ENCODE measurements around the gene CERS3. TPM values are rescaled to one million over a fixed set of nuclear protein-coding genes. Genes with fewer than 3 reads are reported as not detected.

Gene CERS3
- total and polyA plus RNA-seq, 2 experiments from 2014 or later, result not detected

DNA sequence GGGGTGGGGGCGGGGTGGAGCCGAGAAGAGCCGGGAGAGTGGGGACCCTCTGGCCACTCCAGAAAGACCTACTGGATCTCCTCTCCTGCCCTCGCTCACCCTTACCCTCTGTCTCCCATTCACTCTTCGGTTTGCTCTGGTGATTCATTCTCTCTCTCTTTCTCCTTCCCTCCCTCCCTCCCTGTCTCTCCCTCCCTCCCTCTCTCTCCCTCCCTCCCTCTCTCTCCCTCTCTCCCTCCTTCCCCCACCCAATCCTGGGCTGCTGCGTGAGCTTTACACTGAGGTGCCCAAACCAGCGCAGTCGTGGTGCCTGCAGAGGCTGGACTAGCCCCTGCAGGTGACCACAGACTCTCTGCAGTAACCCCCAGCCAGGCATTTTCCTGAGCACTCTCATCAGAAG is 154.8 kb downstream of the CERS3 start:
- H3K4me1 ChIP-seq (ENCODE audit: insufficient read depth), result no peaks in the 10 kb centered on the region
- no peaks in the 10 kb centered on the region for H4K20me1 ChIP-seq (ENCODE audit: insufficient read depth)
- TF ChIP-seq EZH2 (IDR thresholded peaks at IDR 0.05; ENCODE audit: insufficient read depth, poor library complexity, severe bottlenecking), result no peak
- no peak for TF ChIP-seq EZH2phosphoT487 (IDR thresholded peaks at IDR 0.05; ENCODE audit: insufficient read depth, low read depth)
- no peak for DNase-seq
- no peaks in the 10 kb centered on the region for H3K36me3 ChIP-seq (ENCODE audit: low read depth)
- no peaks in the 10 kb centered on the region for H3F3A ChIP-seq (ENCODE audit: insufficient read depth)
- no peak overlapping the region for H3K27ac ChIP-seq
- H2AFZ ChIP-seq, result no peak overlapping the region
- no peak overlapping the region for H3K4me3 ChIP-seq
- no peak overlapping the region for H3K4me2 ChIP-seq (ENCODE audit: unreplicated experiment)
- H3K9me3 ChIP-seq (ENCODE audit: low read depth), result no peaks in the 10 kb centered on the region
- no peaks in the 10 kb centered on the region for H3K79me2 ChIP-seq (ENCODE audit: insufficient read depth)
- no peaks in the 10 kb centered on the region for H3K9me2 ChIP-seq (ENCODE audit: insufficient read depth)
- 31 to 74% methylated on average over 3 to 8 of the region's 8 CpGs for WGBS, 2 experiments (ENCODE audit: low coverage in 1 of 2, low lambda C conversion rate in 2 of 2, missing lambda C conversion rate in 2 of 2)
- H3K9ac ChIP-seq, result no peak overlapping the region
- in situ Hi-C loops (cut with MboI), result no loop called here
- no peaks in the 10 kb centered on the region for H3K27me3 ChIP-seq (replicated peaks; ENCODE audit: insufficient read depth)

DNA sequence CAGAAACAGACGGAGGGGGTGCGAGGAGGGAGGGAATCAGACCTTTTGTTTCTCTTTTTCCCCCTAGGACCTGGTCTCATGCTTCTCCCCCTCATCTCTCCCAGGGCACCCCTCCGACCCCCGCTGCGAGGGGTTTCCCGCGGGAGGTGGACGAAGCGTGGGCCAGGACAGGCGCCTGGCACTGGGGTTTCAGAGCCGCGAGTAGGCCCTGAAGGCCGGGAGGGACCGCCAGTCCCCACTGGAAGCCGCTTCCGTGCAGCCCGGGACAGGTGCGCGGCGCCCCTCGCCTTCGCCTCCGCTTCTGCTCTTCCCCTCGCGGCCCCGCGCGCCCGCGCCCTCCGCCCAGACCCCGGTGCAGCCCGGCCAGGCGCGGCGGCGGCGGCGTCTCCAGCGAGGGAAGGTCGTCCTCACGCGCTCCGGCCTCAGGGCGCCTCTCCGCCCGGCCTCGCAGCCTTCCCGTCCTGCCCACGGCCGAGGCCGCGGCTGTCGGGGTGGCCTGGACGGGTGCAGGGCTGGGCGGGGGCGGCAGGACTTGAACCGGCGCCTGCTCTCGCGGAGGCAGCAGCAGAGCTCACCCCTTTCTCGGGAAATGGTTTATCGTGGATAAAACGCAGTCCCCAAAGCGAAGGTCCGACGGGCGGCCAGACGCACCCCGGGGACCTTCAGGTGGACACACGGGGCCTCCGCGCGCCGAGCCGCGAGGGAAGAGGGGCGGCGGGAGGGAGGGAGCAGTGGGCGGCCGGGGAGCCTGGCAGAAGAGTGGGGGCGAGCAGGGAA is 155.4 kb downstream of the CERS3 start:
- in situ Hi-C loops (cut with MboI), result no loop called here
- TF ChIP-seq EZH2phosphoT487 (IDR thresholded peaks at IDR 0.05; ENCODE audit: insufficient read depth, low read depth) (no peak), EZH2 (IDR thresholded peaks at IDR 0.05; ENCODE audit: insufficient read depth, poor library complexity, severe bottlenecking) (no peak)
- H3K4me2 ChIP-seq (ENCODE audit: unreplicated experiment), result no peak overlapping the region

DNA sequence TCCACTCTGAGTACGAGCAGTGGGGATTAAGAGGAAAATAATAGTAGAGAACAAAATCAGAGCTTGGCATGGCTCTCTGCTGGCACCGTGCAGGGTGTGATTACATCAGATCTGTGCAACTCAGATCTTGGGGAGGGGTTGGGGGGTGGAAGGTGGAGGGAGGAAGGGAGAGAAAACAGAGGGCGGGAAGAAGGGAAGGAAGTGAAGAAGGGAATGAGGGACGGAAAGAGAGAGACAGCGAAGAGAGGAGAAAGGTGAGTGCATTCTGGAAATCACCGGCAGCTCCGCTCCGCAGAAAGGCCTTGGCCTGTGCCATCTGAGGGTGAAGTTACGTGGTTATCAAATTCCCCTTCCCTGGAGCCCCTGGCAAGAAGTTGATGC is 156.0 kb downstream of the CERS3 start:
- Histone ChIP-seq H3K27me3 (replicated peaks; ENCODE audit: insufficient read depth) (no peaks in the 10 kb centered on the region), H3K4me2 (ENCODE audit: unreplicated experiment) (no peak overlapping the region), H3K79me2 (ENCODE audit: insufficient read depth) (no peaks in the 10 kb centered on the region), H3K36me3 (ENCODE audit: low read depth) (no peaks in the 10 kb centered on the region), H3F3A (ENCODE audit: insufficient read depth) (no peaks in the 10 kb centered on the region), H3K27ac (no peak overlapping the region), H4K20me1 (ENCODE audit: insufficient read depth) (no peaks in the 10 kb centered on the region), H2AFZ (no peak overlapping the region), H3K4me3 (no peak overlapping the region), H3K9me3 (ENCODE audit: low read depth) (no peaks in the 10 kb centered on the region), H3K4me1 (ENCODE audit: insufficient read depth) (no peaks in the 10 kb centered on the region), H3K9ac (no peak overlapping the region), H3K9me2 (ENCODE audit: insufficient read depth) (no peaks in the 10 kb centered on the region)
- TF ChIP-seq EZH2 (IDR thresholded peaks at IDR 0.05; ENCODE audit: insufficient read depth, poor library complexity, severe bottlenecking), result no peak
- no peak for TF ChIP-seq EZH2phosphoT487 (IDR thresholded peaks at IDR 0.05; ENCODE audit: insufficient read depth, low read depth)
- DNase-seq, result no peak
- WGBS, 2 experiments (ENCODE audit: low coverage in 1 of 2, low lambda C conversion rate in 2 of 2, missing lambda C conversion rate in 2 of 2), result 2 to 14% methylated on average over 3 to 9 of the region's 9 CpGs
- in situ Hi-C loops (cut with MboI), result no loop called here

More for the DNA sequence above, 155.4 kb downstream of the CERS3 start:
- Histone ChIP-seq H2AFZ (no peak overlapping the region), H3K9me3 (ENCODE audit: low read depth) (no peaks in the 10 kb centered on the region), H3K79me2 (ENCODE audit: insufficient read depth) (no peaks in the 10 kb centered on the region), H3F3A (ENCODE audit: insufficient read depth) (no peaks in the 10 kb centered on the region), H3K4me3 (no peak overlapping the region), H3K4me1 (ENCODE audit: insufficient read depth) (no peaks in the 10 kb centered on the region), H3K27ac (no peak overlapping the region), H3K9me2 (ENCODE audit: insufficient read depth) (no peaks in the 10 kb centered on the region), H3K36me3 (ENCODE audit: low read depth) (no peaks in the 10 kb centered on the region), H3K9ac (no peak overlapping the region), H3K27me3 (replicated peaks; ENCODE audit: insufficient read depth) (no peaks in the 10 kb centered on the region), H4K20me1 (ENCODE audit: insufficient read depth) (no peaks in the 10 kb centered on the region)
- DNase-seq, result no peak
- 3 to 5% methylated on average over 41 to 79 of the region's 82 CpGs for WGBS, 2 experiments (ENCODE audit: low coverage in 1 of 2, low lambda C conversion rate in 2 of 2, missing lambda C conversion rate in 2 of 2)

DNA sequence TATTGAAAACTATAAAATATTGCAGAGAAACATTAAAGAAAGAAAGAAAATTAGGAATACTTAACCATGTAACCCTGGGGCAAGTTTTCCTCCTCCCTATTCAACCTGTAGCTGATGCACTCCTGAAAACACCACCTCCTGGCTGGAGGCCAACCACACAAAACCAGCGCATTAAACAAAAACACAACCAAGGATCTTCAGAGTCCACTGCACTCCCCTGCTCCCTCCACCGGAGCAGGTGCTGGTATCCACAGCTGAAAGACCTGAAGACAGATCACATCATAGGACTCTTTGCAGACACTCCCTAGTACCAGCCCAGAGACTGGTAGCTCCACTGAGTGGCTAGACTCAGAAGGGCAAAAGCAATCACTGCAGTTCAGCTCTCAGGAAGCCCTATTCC is 173.4 kb downstream of the CERS3 start:
- H4K20me1 ChIP-seq (ENCODE audit: insufficient read depth), result no peaks in the 10 kb centered on the region
- no peak overlapping the region for H3K4me2 ChIP-seq (ENCODE audit: unreplicated experiment)
- 0 out of 2 replicates have a peak, but pooled peaks cover 9% of the 10 kb centered on the region for H3F3A ChIP-seq (ENCODE audit: insufficient read depth)
- DNase-seq, result no peak
- H3K4me3 ChIP-seq, result no peak overlapping the region
- H3K79me2 ChIP-seq (ENCODE audit: insufficient read depth), result no peaks in the 10 kb centered on the region
- peaks cover 5% of the 10 kb centered on the region; the same call in 1 of the 2 replicates for H3K4me1 ChIP-seq (ENCODE audit: insufficient read depth)
- H3K9me2 ChIP-seq (ENCODE audit: insufficient read depth), result no peaks in the 10 kb centered on the region
- H3K9me3 ChIP-seq (ENCODE audit: low read depth), result no peaks in the 10 kb centered on the region
- in situ Hi-C loops (cut with MboI), result no loop called here
- no peaks in the 10 kb centered on the region for H3K36me3 ChIP-seq (ENCODE audit: low read depth)
- WGBS, 2 experiments (ENCODE audit: low coverage in 1 of 2, low lambda C conversion rate in 2 of 2, missing lambda C conversion rate in 2 of 2), result 30 to 42% methylated on average over 2 of the region's 2 CpGs
- no peak overlapping the region for H2AFZ ChIP-seq
- H3K27ac ChIP-seq, result no peak overlapping the region
- no peak overlapping the region for H3K9ac ChIP-seq
- no peak for TF ChIP-seq EZH2 (IDR thresholded peaks at IDR 0.05; ENCODE audit: insufficient read depth, poor library complexity, severe bottlenecking)
- TF ChIP-seq EZH2phosphoT487 (IDR thresholded peaks at IDR 0.05; ENCODE audit: insufficient read depth, low read depth), result no peak
- no peaks in the 10 kb centered on the region for H3K27me3 ChIP-seq (replicated peaks; ENCODE audit: insufficient read depth)
